ENCODE measurements around the gene TRIM32.

TRIM32 gene

DNA sequence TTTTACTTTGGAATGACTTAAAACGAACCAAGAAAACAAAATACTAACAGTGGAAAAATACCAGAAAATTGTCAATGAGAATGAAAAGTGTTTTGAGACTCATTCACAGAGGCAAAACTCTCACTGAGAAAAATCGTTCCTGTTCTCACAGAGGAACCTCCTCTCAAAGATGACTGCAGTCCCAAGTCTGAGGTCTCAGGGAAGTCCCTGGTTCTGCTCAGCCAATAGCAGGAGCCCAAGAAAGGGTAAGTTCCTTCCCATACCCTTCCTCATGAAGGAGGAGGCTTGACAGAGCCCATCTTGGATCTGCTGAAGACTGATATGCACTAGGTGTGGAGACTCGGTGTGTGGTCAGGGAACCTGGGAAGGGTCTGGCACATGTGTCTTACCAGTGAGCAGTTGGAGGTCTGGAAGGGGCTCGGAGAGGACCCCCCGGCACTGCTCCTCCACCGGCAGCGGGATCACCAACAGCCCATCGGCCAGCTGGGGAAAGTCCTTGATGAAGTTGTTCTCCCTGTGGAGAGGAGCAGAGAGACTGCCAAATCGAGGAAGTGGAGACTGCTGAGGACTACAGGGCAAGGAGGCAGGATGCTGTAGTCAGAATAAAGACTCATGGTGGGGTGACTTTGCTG lies 46.0 kb downstream of the TRIM32 start:
- no peak overlapping the region for H3K4me3 ChIP-seq (ENCODE audit: low read depth, low read length)
- TF ChIP-seq, protein P1, sequence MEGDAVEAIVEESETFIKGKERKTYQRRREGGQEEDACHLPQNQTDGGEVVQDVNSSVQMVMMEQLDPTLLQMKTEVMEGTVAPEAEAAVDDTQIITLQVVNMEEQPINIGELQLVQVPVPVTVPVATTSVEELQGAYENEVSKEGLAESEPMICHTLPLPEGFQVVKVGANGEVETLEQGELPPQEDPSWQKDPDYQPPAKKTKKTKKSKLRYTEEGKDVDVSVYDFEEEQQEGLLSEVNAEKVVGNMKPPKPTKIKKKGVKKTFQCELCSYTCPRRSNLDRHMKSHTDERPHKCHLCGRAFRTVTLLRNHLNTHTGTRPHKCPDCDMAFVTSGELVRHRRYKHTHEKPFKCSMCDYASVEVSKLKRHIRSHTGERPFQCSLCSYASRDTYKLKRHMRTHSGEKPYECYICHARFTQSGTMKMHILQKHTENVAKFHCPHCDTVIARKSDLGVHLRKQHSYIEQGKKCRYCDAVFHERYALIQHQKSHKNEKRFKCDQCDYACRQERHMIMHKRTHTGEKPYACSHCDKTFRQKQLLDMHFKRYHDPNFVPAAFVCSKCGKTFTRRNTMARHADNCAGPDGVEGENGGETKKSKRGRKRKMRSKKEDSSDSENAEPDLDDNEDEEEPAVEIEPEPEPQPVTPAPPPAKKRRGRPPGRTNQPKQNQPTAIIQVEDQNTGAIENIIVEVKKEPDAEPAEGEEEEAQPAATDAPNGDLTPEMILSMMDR (IDR thresholded peaks at IDR 0.05; ENCODE audit: borderline replicate concordance, insufficient read depth, low read depth, low read length), result no peak

DNA sequence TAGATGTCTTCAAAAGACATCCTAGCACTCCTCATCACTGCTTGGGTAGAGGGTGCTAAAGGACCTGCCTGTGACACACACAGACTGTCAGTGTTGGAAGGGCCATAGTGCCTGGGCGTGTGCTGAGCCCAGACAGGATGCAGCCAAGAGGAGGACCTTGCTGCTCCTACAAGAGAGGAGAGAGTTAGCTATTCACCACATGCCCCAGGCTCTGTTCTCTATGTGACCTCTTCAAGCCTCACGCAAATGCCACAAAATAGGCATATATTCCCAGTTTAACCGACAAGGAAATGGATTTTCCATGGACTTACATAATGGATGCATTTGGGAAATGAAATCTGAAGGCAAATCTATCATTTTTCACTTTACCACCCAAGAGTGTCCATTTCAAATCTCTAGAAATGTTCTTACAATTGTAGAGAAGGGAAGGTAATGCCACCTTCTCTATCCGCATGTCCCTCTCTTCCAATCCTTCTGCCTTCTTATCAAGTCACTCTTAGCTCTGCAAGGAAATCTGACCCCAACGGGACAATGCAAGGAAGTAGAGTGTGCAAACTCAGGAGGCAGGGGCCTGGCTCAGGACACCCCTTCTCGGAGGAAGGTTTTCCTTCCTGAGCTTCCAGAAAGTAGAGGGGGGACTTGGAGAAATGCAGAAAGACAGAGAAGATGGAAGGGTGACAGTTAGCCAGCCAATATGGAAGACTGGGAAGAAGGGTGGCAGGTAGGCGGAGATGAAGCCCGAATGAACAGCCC lies 49.5 kb downstream of the TRIM32 start:
- TF ChIP-seq, protein P1 (IDR thresholded peaks at IDR 0.05; ENCODE audit: borderline replicate concordance, insufficient read depth, low read depth, low read length), result no peak
- no peak overlapping the region for H3K4me3 ChIP-seq (ENCODE audit: low read depth, low read length)

DNA sequence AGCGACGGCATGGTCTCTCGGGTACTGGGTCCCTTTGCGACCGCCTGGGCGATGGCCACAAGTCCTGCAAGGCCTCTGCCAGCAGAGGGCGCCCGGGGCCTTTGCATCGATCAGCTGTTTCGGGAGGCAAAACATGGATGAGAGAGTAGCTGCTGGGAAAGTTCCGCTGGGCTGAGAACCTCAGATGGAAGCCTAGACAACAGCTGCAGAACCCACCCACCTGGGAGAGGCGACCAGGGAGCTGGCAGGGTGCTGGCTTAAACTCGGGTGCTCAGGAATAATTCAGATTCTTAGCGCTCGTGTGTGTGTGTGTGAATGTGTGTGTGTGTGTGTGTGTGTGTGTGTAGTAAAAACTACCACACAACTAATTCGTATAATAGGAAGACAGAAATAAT lies 50.0 kb downstream of the TRIM32 start:
- no peak overlapping the region for H3K4me3 ChIP-seq (ENCODE audit: low read depth, low read length)
- TF ChIP-seq, protein P1 (IDR thresholded peaks at IDR 0.05; ENCODE audit: borderline replicate concordance, insufficient read depth, low read depth, low read length), result peak; percentile 98

DNA sequence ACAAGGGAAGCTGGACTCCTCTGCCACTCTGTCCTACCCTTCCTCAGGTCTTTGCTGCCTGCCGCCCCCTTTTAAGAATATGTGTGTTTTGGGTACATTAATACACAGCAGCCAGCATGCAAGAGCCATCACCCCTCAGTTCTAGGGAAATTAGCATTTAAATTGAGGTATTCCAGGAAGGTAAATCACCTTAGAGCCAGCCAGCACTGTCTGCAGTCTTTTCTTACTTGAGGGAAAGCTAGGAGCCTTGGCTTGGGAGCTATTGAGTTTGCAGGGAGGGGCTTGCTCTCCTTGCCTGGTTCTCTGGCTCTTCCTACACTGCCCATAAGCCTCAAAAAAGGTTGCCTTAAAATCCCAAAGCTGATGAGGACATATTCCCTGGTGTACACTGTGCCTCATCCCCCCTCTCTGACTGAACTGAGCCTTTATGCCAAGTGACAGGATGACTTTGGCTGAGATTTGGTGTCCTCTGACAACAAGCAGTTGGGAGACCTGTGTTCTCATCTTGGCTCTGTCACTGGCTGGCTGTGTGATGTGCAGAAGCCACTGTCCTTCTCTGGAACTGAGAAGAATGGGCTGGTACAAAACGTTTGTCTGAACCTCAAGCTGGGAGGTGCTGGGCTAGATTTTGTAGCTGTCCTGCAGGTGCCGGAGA lies 54.1 kb downstream of the TRIM32 start:
- H3K4me3 ChIP-seq (ENCODE audit: low read depth, low read length), result no peak overlapping the region
- TF ChIP-seq, protein P1 (IDR thresholded peaks at IDR 0.05; ENCODE audit: borderline replicate concordance, insufficient read depth, low read depth, low read length), result no peak

DNA sequence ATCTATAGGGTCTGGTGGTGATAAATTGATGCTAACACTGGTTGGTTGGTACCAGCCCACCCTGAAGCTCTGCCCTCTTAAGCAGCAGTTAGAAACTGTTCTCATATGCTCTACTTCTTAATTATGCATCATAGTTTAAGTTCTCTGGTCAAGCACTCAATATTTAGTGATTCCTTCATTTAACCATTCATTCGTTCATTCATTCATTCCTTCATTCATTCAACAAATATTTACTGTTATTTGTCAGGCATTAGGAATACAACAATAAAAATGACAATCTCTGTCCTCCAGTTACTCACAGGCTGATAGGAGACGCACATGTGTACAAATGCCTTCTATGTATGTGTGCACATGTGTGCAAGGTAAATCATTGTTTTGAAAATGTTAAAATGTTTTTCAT lies 54.6 kb downstream of the TRIM32 start:
- no peak overlapping the region for H3K4me3 ChIP-seq (ENCODE audit: low read depth, low read length)
- TF ChIP-seq, protein P1 (IDR thresholded peaks at IDR 0.05; ENCODE audit: borderline replicate concordance, insufficient read depth, low read depth, low read length), result no peak

DNA sequence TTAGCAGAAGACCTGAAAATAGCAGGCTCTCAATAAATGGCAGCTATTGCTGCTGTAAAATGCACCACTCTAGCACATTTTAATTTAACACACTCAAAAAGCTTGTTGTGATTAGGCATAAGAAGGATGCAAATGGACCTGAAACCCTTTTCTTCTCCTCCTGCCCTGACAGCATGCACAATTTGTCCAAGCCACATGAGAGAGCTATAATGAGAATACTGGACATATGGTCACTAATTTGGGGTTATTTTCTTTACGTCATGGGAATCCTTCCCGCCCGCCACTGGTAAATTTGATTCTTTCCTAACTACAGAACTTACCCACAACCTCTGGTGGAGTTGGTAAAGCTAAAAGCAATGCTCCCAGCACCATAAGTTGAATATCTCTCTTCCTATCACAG lies 62.1 kb downstream of the TRIM32 start:
- TF ChIP-seq, protein P1 (IDR thresholded peaks at IDR 0.05; ENCODE audit: borderline replicate concordance, insufficient read depth, low read depth, low read length), result no peak
- H3K4me3 ChIP-seq (ENCODE audit: low read depth, low read length), result no peak overlapping the region

Measured in GM12875 (cell line).